ENCODE data around the gene ZRANB2. TPM values are rescaled to one million over a fixed set of nuclear protein-coding genes. Genes with fewer than 3 reads are reported as not detected.

Gene ZRANB2
- total and polyA plus RNA-seq, 4 donors: 12.7 to 44.3 (median 30.2) TPM

- no peaks in the 10 kb centered on the region for H3K9me3 ChIP-seq (ENCODE audit: control insufficient read depth in 4 of 4, low read length in 3 of 4)
- 81% methylated on average over 4 of the region's 4 CpGs for WGBS
- H3K27me3 ChIP-seq (ENCODE audit: control insufficient read depth in 4 of 4, insufficient read depth in 4 of 4, low read length in 3 of 4): peaks cover 0 to 3% (median 0%) of the 10 kb centered on the region in 4 donors
- no peak for TF ChIP-seq GABPA (IDR thresholded peaks at IDR 0.05 in 1 of 2, conservative IDR thresholded peaks at IDR 0.05 in 1 of 2)
- TF ChIP-seq, protein P1, sequence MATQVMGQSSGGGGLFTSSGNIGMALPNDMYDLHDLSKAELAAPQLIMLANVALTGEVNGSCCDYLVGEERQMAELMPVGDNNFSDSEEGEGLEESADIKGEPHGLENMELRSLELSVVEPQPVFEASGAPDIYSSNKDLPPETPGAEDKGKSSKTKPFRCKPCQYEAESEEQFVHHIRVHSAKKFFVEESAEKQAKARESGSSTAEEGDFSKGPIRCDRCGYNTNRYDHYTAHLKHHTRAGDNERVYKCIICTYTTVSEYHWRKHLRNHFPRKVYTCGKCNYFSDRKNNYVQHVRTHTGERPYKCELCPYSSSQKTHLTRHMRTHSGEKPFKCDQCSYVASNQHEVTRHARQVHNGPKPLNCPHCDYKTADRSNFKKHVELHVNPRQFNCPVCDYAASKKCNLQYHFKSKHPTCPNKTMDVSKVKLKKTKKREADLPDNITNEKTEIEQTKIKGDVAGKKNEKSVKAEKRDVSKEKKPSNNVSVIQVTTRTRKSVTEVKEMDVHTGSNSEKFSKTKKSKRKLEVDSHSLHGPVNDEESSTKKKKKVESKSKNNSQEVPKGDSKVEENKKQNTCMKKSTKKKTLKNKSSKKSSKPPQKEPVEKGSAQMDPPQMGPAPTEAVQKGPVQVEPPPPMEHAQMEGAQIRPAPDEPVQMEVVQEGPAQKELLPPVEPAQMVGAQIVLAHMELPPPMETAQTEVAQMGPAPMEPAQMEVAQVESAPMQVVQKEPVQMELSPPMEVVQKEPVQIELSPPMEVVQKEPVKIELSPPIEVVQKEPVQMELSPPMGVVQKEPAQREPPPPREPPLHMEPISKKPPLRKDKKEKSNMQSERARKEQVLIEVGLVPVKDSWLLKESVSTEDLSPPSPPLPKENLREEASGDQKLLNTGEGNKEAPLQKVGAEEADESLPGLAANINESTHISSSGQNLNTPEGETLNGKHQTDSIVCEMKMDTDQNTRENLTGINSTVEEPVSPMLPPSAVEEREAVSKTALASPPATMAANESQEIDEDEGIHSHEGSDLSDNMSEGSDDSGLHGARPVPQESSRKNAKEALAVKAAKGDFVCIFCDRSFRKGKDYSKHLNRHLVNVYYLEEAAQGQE (IDR thresholded peaks at IDR 0.05): no peak
- H3K4me1 ChIP-seq (ENCODE audit: control insufficient read depth in 4 of 4, insufficient read depth in 4 of 4, low read length in 3 of 4): no peaks in the 10 kb centered on the region
- no peak overlapping the region for H3K4me3 ChIP-seq (ENCODE audit: low read depth in 1 of 3, low read length in 3 of 3)
- no peak overlapping the region for H3K27ac ChIP-seq (ENCODE audit: low read depth in 1 of 2, low read length in 2 of 2)
- H3K36me3 ChIP-seq (ENCODE audit: control insufficient read depth in 4 of 4, insufficient read depth in 3 of 4, low read depth in 1 of 4, low read length in 3 of 4): no peaks in the 10 kb centered on the region
- no peak for DNase-seq (ENCODE audit: low spot score)
- H3K9ac ChIP-seq (ENCODE audit: low read depth in 1 of 2, low read length in 2 of 2): no peak overlapping the region
Observed at GRCh38 chr1:71026093-71026492, 54.7 kb downstream of the ZRANB2 start.

GRCh38 chr1:71023515-71023914 is 57.3 kb downstream of the ZRANB2 start:
- Histone ChIP-seq H3K27ac (ENCODE audit: low read depth in 1 of 2, low read length in 2 of 2) (no peak overlapping the region), H3K9me3 (ENCODE audit: control insufficient read depth in 4 of 4, low read length in 3 of 4) (no peaks in the 10 kb centered on the region), H3K27me3 (ENCODE audit: control insufficient read depth in 4 of 4, insufficient read depth in 4 of 4, low read length in 3 of 4) (peaks cover 0 to 3% (median 0%) of the 10 kb centered on the region in 4 donors), H3K9ac (ENCODE audit: low read depth in 1 of 2, low read length in 2 of 2) (no peak overlapping the region), H3K36me3 (ENCODE audit: control insufficient read depth in 4 of 4, insufficient read depth in 3 of 4, low read depth in 1 of 4, low read length in 3 of 4) (no peaks in the 10 kb centered on the region), H3K4me3 (ENCODE audit: low read depth in 1 of 3, low read length in 3 of 3) (no peak overlapping the region), H3K4me1 (ENCODE audit: control insufficient read depth in 4 of 4, insufficient read depth in 4 of 4, low read length in 3 of 4) (no peaks in the 10 kb centered on the region)
- DNase-seq (ENCODE audit: low spot score): no peak
- TF ChIP-seq YY1 (IDR thresholded peaks at IDR 0.05) (no peak), FOXA2 (IDR thresholded peaks at IDR 0.05) (no peak), GABPA (IDR thresholded peaks at IDR 0.05 in 1 of 2, conservative IDR thresholded peaks at IDR 0.05 in 1 of 2) (no peak), EGR1 (IDR thresholded peaks at IDR 0.05; ENCODE audit: low read depth in 2 of 2) (no peak), HNF4A (conservative IDR thresholded peaks at IDR 0.05) (no peak), JUND (IDR thresholded peaks at IDR 0.05) (no peak), NR2F2 (IDR thresholded peaks at IDR 0.05) (no peak), TAF1 (conservative IDR thresholded peaks at IDR 0.05) (no peak), RXRA (IDR thresholded peaks at IDR 0.05) (no peak), RAD21 (IDR thresholded peaks at IDR 0.05) (no peak), SP1 (IDR thresholded peaks at IDR 0.05) (no peak), FOXA1 (IDR thresholded peaks at IDR 0.05) (no peak), HNF4G (IDR thresholded peaks at IDR 0.05) (no peak)
- TF ChIP-seq, protein P2, sequence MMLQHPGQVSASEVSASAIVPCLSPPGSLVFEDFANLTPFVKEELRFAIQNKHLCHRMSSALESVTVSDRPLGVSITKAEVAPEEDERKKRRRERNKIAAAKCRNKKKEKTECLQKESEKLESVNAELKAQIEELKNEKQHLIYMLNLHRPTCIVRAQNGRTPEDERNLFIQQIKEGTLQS (IDR thresholded peaks at IDR 0.05): no peak
- TF ChIP-seq, protein P3, sequence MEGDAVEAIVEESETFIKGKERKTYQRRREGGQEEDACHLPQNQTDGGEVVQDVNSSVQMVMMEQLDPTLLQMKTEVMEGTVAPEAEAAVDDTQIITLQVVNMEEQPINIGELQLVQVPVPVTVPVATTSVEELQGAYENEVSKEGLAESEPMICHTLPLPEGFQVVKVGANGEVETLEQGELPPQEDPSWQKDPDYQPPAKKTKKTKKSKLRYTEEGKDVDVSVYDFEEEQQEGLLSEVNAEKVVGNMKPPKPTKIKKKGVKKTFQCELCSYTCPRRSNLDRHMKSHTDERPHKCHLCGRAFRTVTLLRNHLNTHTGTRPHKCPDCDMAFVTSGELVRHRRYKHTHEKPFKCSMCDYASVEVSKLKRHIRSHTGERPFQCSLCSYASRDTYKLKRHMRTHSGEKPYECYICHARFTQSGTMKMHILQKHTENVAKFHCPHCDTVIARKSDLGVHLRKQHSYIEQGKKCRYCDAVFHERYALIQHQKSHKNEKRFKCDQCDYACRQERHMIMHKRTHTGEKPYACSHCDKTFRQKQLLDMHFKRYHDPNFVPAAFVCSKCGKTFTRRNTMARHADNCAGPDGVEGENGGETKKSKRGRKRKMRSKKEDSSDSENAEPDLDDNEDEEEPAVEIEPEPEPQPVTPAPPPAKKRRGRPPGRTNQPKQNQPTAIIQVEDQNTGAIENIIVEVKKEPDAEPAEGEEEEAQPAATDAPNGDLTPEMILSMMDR (IDR thresholded peaks at IDR 0.05; ENCODE audit: low read depth, low read length, missing input control): no peak
- TF ChIP-seq, protein P1 (IDR thresholded peaks at IDR 0.05): no peak
- TF ChIP-seq, protein P4, sequence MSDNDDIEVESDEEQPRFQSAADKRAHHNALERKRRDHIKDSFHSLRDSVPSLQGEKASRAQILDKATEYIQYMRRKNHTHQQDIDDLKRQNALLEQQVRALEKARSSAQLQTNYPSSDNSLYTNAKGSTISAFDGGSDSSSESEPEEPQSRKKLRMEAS (IDR thresholded peaks at IDR 0.05): no peak
- TF ChIP-seq, protein P5, sequence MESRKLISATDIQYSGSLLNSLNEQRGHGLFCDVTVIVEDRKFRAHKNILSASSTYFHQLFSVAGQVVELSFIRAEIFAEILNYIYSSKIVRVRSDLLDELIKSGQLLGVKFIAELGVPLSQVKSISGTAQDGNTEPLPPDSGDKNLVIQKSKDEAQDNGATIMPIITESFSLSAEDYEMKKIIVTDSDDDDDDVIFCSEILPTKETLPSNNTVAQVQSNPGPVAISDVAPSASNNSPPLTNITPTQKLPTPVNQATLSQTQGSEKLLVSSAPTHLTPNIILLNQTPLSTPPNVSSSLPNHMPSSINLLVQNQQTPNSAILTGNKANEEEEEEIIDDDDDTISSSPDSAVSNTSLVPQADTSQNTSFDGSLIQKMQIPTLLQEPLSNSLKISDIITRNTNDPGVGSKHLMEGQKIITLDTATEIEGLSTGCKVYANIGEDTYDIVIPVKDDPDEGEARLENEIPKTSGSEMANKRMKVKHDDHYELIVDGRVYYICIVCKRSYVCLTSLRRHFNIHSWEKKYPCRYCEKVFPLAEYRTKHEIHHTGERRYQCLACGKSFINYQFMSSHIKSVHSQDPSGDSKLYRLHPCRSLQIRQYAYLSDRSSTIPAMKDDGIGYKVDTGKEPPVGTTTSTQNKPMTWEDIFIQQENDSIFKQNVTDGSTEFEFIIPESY (IDR thresholded peaks at IDR 0.05): no peak
- WGBS: 78% methylated on average over 4 of the region's 4 CpGs

Measured in liver (tissue), 9 donors.